Measurements from ENCODE around the gene DHRS12. TPM values are rescaled to one million over a fixed set of nuclear protein-coding genes. Genes with fewer than 3 reads are reported as not detected.
A peak's percentile ranks its signal among the peaks of the same experiment; 100 is the strongest.

DHRS12 gene
- total and polyA plus RNA-seq, 8 donors, result 13.8 to 39.4 (median 26.5) TPM

GRCh38 chr13:51724721-51725120 lies 79.2 kb downstream of the DHRS12 start:
- H3K4me1 ChIP-seq, result peaks cover 35 to 54% (median 47%) of the 10 kb centered on the region in 3 donors
- no peak for TF ChIP-seq CTCF (IDR thresholded peaks at IDR 0.05)
- no peak overlapping the region for H3K27ac ChIP-seq
- DNase-seq (no peak), FAIRE-seq (no peak), ATAC-seq (no peak)
- H3K36me3 ChIP-seq, result no peaks in the 10 kb centered on the region
- H3K27me3 ChIP-seq, result no peaks in the 10 kb centered on the region
- no peaks in the 10 kb centered on the region for H3K9me3 ChIP-seq
- no peak overlapping the region for H3K4me3 ChIP-seq
- intact Hi-C loops (cut with DNase I), result loop anchor here in 1 of 3 donors (10.0 kb wide), 1 partner anchor 140 kb away; the partner anchor contains the start of gene WDFY2

GRCh38 chr13:51723529-51723928 lies 80.4 kb downstream of the DHRS12 start:
- Histone ChIP-seq H3K9me3 (no peaks in the 10 kb centered on the region), H3K27me3 (no peaks in the 10 kb centered on the region), H3K36me3 (no peaks in the 10 kb centered on the region), H3K4me3 (no peak overlapping the region), H3K4me1 (peaks cover 30 to 42% (median 40%) of the 10 kb centered on the region in 3 donors), H3K27ac (no peak overlapping the region)
- intact Hi-C loops (cut with DNase I), result loop anchor here in 1 of 3 donors (10.0 kb wide), 1 partner anchor 139 kb away; the partner anchor contains the start of gene WDFY2
- 96 to 97% methylated on average over 6 of the region's 6 CpGs for WGBS, 2 donors
- FAIRE-seq, result no peak
- no peak for TF ChIP-seq CTCF (IDR thresholded peaks at IDR 0.05)
- no peak for ATAC-seq
- DNase-seq, result no peak

- DNase-seq (peak in 1 of 6 donors; percentile 48), ATAC-seq (peak; percentile 38 to 81 (median 54))
These were observed 82.5 kb downstream of the DHRS12 start for GRCh38 chr13:51721496-51721895.

GRCh38 chr13:51719394-51719793 lies 84.6 kb downstream of the DHRS12 start:
- WGBS, 2 donors, result 97 to 100% methylated on average over 1 of the region's 1 CpG
- intact Hi-C loops (cut with DNase I), result no loop called here
- H3K27me3 ChIP-seq, result no peaks in the 10 kb centered on the region
- ATAC-seq (no peak), DNase-seq (no peak), FAIRE-seq (no peak)
- no peak overlapping the region for H3K27ac ChIP-seq
- H3K4me1 ChIP-seq, result peaks cover 5 to 13% (median 13%) of the 10 kb centered on the region in 3 donors
- no peak for TF ChIP-seq CTCF (IDR thresholded peaks at IDR 0.05)
- no peak overlapping the region for H3K4me3 ChIP-seq
- H3K9me3 ChIP-seq, result no peaks in the 10 kb centered on the region
- H3K36me3 ChIP-seq, result no peaks in the 10 kb centered on the region

More at GRCh38 chr13:51721496-51721895, 82.5 kb downstream of the DHRS12 start:
- intact Hi-C loops (cut with DNase I), result loop anchor here in 1 of 3 donors (10.0 kb wide), 1 partner anchor 137 kb away; the partner anchor contains the start of gene WDFY2
- FAIRE-seq, result no peak
- WGBS, 2 donors, result 47 to 54% methylated on average over 3 of the region's 3 CpGs
- no peak for TF ChIP-seq CTCF (IDR thresholded peaks at IDR 0.05)
- H3K36me3 ChIP-seq, result no peaks in the 10 kb centered on the region
- no peaks in the 10 kb centered on the region for H3K9me3 ChIP-seq
- H3K4me1 ChIP-seq, result peaks cover 13 to 24% (median 21%) of the 10 kb centered on the region in 3 donors
- peak overlapping the region in 2 of 4 donors; percentile 44 to 53 for H3K27ac ChIP-seq
- no peaks in the 10 kb centered on the region for H3K27me3 ChIP-seq
- H3K4me3 ChIP-seq, result no peak overlapping the region

Other genes starting within 250 kb of the DHRS12 start
- 10 to 100 TPM; 16.0 to 25.2 (median 17.5) TPM for gene WDFY2, start 219.7 kb downstream of the DHRS12 start, total RNA-seq
- 10 to 100 TPM; 11.4 to 16.3 TPM for gene WDFY2, start 219.7 kb downstream of the DHRS12 start, polyA plus RNA-seq
- gene TMEM272, start 41.0 kb upstream of the DHRS12 start, total RNA-seq, result under 1 TPM in 3 of 6 donors, not detected in 3; 0.06 to 0.16 (median 0.16) TPM
- gene TMEM272, start 41.0 kb upstream of the DHRS12 start, polyA plus RNA-seq, result under 1 TPM; 0.04 to 0.09 TPM
- gene CCDC70, start 57.8 kb upstream of the DHRS12 start, total RNA-seq, result not detected
- not detected for gene CCDC70, start 57.8 kb upstream of the DHRS12 start, polyA plus RNA-seq
- gene ATP7B, start 207.3 kb upstream of the DHRS12 start, total RNA-seq, result 1 to 10 TPM; 2.3 to 6.0 (median 3.5) TPM
- gene ATP7B, start 207.3 kb upstream of the DHRS12 start, polyA plus RNA-seq, result 1 to 10 TPM; 2.0 to 2.3 TPM
- 10 to 100 TPM; 11.8 to 22.1 (median 17.6) TPM for gene ALG11, start 208.2 kb upstream of the DHRS12 start, total RNA-seq
- 1 to 10 TPM; 2.5 to 3.1 TPM for gene ALG11, start 208.2 kb upstream of the DHRS12 start, polyA plus RNA-seq
- 1 to 10 TPM; 4.4 to 10.0 (median 7.4) TPM for gene UTP14C, start 220.5 kb upstream of the DHRS12 start, total RNA-seq
- gene UTP14C, start 220.5 kb upstream of the DHRS12 start, polyA plus RNA-seq, result 1 to 10 TPM; 1.7 to 5.0 TPM

Measured in pancreas (tissue), 10 donors.